H1 (cell line): ENCODE data around the gene GNG5. TPM values are rescaled to one million over a fixed set of nuclear protein-coding genes. Genes with fewer than 3 reads are reported as not detected.

Source experiments
- CHD7 ChIP-seq: fragments of 300-600 bp; sonication (generic); IDR thresholded peaks from 2 replicates; pipeline ENCODE4 v1.7.1; 2012; ENCODE audit warnings: low read length, moderate library complexity, mild to moderate bottlenecking, inconsistent platforms; ENCODE audit not compliant: insufficient replicate concordance
- EZH2 ChIP-seq: fragments of 200-600 bp; sonication (generic); IDR thresholded peaks from 2 replicates; pipeline ENCODE4 v1.7.1; 2012; ENCODE audit warnings: low read depth, mild to moderate bottlenecking, moderate library complexity, low read length, inconsistent platforms; ENCODE audit not compliant: severe bottlenecking
- GTF2F1 ChIP-seq: IDR thresholded peaks from 2 replicates; pipeline ENCODE4 v1.6.1; 2012; ENCODE audit warnings: low read depth, low read length, improper control_type of control experiment, borderline replicate concordance
- RAD21 ChIP-seq, 2 experiments: IDR thresholded peaks in 1 of 2; conservative IDR thresholded peaks in 1 of 2; 2 replicates each; pipeline ENCODE4 v1.6.1; 2011; ENCODE audit warnings: low read depth in 2 of 2, low read length in 2 of 2, improper control_type of control experiment in 1 of 2, inconsistent platforms in 1 of 2, mild to moderate bottlenecking in 1 of 2, moderate library complexity in 1 of 2
- SIX5 ChIP-seq: IDR thresholded peaks from 2 replicates; pipeline ENCODE4 v1.6.1; 2011; ENCODE audit warnings: mild to moderate bottlenecking, low read depth, low read length
- polyA plus RNA-seq, 7 experiments: library from polyadenylated mRNA; depleted of rRNA in 3 of 7; stranded (reverse) in 5 of 7; unstranded in 2 of 7; fragments of >200 nt in 5 of 7; fragments of 200-250 nt in 2 of 7; gene quantifications; 1 replicate in 5 of 7; 2 replicates in 1 of 7; 4 replicates in 1 of 7; pipeline versions ENCODE4 v1.2.1 to v1.2.3, GENCODE V29; 2011 to 2013; ENCODE audit warnings: missing spikeins in 2 of 7, mixed read lengths in 2 of 7
- total RNA-seq: library from RNA; stranded (reverse); fragmentation: NEBNext Ultra II Directional; extraction: Animal tissue kit (Norgen Biotek cat#: 25700); gene quantifications from 2 replicates; pipeline ENCODE4 v1.2.1, GENCODE V29; 2021

GNG5 gene
- total and polyA plus RNA-seq, 2 of the 8 experiments (the other 6 are each of a cell fraction or from before 2014, with no cell fraction given), result 94.0 to 104 TPM

DNA sequence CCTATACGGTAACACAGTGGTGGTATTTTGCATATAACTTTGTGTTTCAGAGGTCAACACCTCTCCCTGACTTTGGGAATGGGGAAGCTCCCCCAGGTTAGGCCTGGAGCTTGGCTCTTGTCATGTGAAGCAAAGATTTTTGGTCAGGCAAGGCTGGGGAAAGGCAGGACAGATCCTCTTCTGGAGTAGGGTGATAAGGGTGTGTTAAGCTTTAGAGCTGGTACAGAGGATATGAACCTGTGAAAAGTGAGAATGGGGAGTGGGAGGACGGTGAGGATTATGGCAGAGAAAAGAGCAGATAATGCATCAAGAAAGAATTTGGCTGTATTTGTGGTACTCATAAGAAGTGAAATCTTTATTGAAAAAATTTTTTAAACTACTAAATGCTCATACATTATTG, 25.1 kb downstream of the GNG5 start (continued):
- no peak for TF ChIP-seq EZH2
- no peak for TF ChIP-seq SIX5
- no peak for TF ChIP-seq CHD7
- TF ChIP-seq GTF2F1, result no peak
- no peak for TF ChIP-seq RAD21 (IDR thresholded peaks at IDR 0.05 in 1 of 2, conservative IDR thresholded peaks at IDR 0.05 in 1 of 2; ENCODE audit: low read depth in 2 of 2, low read length in 2 of 2)
